Panc1 (cell line): ENCODE results near the gene PPFIA1.

Experiments used
- CTCF ChIP-seq: fragments of 450-650 bp; IDR thresholded peaks from 2 replicates; pipeline ENCODE4 v1.5.1; 2017; ENCODE audit warnings: mild to moderate bottlenecking
- POLR2AphosphoS5 ChIP-seq: IDR thresholded peaks from 2 replicates; pipeline ENCODE4 v1.6.1; 2012; ENCODE audit warnings: mild to moderate bottlenecking, low read depth, low read length, moderate library complexity

DNA sequence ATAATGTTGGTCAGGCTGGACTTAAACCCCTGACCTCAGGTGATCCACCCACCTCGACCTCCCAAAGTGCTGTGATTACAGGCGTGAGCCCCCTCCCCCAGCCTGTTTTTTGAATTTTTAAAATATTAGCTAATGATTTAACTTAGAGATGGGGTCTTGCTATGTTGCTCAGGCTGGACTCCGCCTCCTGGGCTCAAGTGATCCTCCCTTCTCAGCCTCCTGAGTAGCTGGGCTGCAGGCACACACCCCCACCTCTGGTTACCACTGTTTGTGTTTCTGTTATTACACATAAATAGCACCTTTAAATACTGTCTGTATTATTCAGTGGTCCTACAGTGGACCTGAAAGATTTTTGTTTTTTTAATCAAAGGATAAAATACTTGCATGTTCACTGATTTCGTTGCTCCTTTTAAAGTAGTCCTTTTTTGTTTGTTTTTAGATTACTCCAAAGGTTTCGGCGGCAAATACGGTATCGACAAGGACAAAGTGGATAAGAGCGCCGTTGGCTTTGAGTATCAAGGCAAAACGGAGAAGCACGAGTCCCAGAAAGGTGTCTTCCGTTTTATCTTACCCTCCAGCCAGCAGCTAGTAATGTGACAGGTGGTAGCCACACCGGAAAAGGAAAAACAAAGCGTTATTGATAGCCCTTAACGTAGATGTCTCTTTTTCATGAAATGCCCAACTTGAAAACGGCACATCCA lies 149.0 kb downstream of the PPFIA1 start:
- TF ChIP-seq CTCF: no peak
- TF ChIP-seq POLR2AphosphoS5: no peak
